Measurements from ENCODE around the gene OR2Y1. TPM values are rescaled to one million over a fixed set of nuclear protein-coding genes. Genes with fewer than 3 reads are reported as not detected.
"Not testable (repeated sequence)": the region's sequence is repeated elsewhere in the genome, so short reads cannot be mapped to it uniquely, and the experiment has no call there.

The OR2Y1 gene
- total RNA-seq, 1 experiment from 2014 or later: not detected

DNA sequence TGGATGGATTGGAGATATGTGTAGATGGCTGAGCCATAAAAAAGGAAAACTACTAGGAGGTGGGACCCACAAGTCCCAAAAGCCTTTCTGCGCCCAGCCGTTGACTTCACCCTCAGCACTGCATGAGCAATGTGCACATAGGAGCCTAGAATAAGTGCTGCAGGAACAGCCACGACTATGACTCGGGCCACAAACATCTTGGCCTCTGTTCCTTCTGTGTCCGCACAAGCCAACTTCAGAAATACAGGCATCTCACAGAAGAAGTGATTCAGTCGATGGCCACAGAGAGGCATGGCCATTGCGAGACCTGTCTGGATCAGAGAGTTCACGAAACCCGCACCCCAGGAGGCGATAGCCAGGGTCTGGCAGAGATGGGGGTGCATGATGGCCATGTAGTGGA, 587 bp downstream of the OR2Y1 start:
- DNase-seq (ENCODE audit: low spot score): no peak

DNA sequence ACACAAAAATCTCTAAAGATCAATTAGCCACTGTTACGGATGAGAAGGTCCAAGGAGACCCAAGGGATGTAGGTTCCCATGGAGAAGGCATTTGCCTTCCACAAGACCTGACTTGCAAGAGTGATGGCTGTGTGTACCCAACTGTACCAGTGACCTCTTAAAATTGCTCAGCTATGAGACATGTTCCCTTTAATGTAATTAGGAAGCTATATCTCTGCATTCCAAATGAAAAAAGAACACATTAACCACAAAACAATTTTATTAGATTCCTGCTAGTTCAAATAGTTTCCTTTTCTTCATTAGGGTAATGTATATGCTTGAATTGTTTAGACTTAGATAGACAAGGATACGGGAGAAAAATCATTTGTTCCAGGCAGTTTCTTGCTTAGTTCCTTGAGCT, 3.3 kb downstream of the OR2Y1 start:
- DNase-seq (ENCODE audit: low spot score): no peak

GRCh38 chr5:180724944-180725343, 14.9 kb downstream of the OR2Y1 start:
- DNase-seq (ENCODE audit: low spot score): no peak

GRCh38 chr5:180723936-180724335, 15.9 kb downstream of the OR2Y1 start:
- no peak for DNase-seq (ENCODE audit: low spot score)

DNA sequence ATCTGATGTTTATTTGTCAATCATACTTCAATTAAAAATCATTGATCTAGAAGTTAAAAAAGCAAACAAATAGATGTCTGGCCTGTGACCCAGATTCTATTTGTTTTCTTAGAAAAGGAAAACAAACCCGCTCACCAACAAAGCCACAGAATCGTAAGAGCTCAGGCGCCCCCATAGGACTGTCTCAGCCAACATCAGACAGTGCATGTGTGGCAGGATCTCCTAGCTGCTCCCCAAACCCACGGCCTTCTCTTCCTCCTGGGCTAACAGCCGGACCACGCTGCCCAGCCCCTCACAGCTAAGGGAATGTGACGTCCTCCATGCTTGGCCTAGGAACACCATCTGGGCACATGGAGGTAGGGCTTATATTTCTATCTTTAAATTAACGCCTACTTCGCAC, 19.4 kb downstream of the OR2Y1 start:
- DNase-seq (ENCODE audit: low spot score): no peak

DNA sequence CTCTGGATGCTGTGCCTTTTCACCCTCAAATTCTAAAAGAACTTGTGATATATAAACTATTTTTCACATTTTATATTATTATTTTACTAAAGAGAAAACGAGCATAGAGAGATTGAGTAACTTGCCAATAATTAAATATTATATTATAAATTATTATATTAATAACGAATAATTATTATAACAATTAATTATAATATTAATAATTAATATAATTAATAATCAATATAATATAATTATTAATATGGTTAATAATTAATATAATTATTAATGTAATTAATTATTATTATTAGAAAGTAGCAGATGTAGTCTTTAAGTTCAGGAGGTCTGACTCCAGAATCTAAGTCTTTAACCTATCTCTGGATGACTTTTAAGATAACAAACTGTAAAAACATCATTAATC, 20.1 kb downstream of the OR2Y1 start:
- DNase-seq (ENCODE audit: low spot score): no peak

DNA sequence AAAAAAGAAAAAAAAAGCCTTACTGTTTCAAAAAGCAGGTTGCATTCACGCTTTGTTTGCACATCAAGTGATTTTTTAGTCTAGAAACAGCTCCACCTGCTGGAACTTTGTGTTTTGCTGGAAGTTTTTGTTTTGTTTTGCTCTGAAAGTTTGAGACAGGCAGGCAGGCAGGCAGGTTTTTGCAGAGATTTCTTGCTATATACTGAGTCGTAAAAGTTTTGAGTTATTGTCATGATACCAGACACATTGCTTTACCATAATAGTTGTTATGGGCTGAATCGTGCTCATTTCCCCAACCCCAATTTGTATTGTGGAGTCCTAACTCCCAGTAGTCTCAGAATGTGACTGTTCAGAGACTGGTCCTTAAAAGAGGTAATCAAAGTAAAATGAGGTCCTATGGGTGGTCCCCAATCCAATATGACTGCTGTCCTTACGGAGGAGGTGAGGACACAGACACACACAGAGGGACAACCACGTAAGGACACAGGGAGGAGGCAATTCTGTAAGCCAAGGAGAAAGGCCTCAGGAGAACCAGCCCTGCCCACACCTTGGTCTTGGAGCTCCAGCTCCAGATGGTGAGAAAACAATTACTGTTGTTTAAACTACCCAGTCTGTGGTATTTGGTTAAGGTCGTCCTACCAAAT, 20.9 kb downstream of the OR2Y1 start:
- peak; percentile 31 for DNase-seq (ENCODE audit: low spot score)

- no peak for DNase-seq (ENCODE audit: low spot score)
These were observed 21.9 kb downstream of the OR2Y1 start for GRCh38 chr5:180717989-180718388.

- no peak for DNase-seq (ENCODE audit: low spot score)
These were observed 35.5 kb downstream of the OR2Y1 start for GRCh38 chr5:180704362-180704761.

DNA sequence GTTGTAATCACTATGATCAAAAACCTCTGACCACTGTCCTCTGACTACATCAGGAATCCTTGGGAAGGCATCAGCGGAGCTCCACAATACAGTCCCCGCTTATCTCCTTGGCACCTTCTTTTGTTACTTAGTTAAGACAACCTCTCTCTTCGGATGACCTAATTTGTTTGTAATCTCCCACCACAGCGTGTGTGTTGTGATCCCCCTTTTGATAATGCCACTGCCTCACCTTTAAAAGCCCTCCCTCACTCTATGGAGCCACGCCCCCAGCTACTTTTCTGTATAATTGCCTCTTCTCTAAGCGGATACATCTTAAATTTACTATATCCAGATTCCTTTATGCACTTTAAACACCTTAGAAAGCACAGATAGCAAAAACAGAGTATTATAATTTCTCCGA, 35.9 kb downstream of the OR2Y1 start:
- no peak for DNase-seq (ENCODE audit: low spot score)

GRCh38 chr5:180703371-180703770, 36.5 kb downstream of the OR2Y1 start:
- not testable (repeated sequence) for DNase-seq (ENCODE audit: low spot score)

DNA sequence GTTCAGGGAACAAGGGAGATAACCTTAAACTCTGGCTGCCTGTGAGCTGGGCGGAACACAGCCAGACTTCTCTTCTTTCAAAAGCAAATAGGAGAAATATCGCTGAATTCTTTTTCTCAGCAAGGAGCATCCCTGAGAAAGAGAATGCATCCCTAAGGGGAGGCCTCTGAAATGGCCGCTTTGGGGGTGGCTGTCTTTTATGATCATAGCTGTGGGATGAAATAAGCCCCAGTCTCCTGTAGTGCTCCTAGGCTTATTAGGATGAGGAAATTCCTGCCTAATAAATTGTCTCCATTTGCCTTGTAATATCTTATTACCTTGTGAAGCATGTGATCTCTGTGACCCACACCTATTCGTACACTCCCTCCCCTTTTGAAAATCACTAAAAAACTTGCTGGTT, 39.4 kb downstream of the OR2Y1 start:
- not testable (repeated sequence) for DNase-seq (ENCODE audit: low spot score)

GRCh38 chr5:180699042-180699441, 40.8 kb downstream of the OR2Y1 start:
- DNase-seq (ENCODE audit: low spot score): no peak

DNA sequence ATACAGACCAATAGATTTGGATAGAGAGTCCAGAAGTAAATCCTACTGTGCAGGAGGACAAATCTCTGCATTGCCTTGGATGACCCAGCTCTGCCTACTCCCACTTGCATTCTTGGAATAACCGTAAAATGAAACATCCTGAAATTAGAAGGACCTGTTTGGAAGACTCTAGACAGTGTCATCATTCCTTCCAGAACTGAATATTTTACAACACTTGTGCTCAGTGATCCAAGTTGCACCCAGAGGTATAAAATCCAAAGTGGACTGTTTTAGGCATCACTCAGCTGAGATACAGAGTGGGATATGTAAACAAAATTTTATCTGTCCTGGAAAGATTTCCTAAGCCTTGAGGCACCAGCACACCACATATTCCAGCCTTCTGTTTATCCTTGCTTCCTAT, 43.7 kb downstream of the OR2Y1 start:
- no peak for DNase-seq (ENCODE audit: low spot score)

GRCh38 chr5:180692429-180692828, 47.4 kb downstream of the OR2Y1 start:
- no peak for DNase-seq (ENCODE audit: low spot score)

DNA sequence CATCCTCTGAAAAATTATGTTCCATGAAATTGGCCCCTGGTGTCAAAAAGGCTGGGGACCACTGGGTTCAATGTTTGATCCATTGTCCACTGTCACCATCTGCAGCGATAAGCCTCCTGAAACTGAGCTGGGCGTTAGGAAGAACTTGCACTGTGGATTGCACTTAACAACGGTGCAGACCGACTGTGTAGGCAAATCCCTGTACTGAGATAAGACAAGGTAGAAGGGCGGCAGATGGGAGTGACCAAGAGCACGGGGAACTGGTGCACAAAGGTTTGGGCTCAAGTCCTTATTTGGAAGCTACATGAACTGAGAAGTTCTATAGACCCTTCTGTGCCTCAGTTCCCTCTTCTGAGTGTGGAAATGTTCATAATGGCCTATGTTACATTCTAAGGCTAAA, 48.8 kb downstream of the OR2Y1 start:
- no peak for DNase-seq (ENCODE audit: low spot score)

DNA sequence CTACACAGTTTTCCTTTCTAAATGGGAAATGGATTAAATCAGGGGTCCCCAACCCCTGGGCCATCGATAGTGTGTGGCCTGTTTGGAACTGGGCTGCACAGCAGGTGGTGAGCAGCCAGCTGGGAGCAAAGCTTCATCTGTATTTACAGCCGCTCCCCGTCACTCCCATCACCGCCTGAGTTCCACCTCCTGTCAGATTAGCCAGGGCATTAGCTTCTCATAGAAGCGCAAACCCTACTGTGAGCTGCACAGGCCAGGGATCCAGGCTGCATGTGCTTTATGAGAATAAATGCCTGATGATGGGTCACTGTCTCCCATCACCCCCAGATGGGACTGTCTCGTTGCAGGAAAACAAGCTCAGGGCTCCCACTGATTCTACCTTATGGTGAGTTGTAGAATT, 49.3 kb downstream of the OR2Y1 start:
- no peak for DNase-seq (ENCODE audit: low spot score)

DNA sequence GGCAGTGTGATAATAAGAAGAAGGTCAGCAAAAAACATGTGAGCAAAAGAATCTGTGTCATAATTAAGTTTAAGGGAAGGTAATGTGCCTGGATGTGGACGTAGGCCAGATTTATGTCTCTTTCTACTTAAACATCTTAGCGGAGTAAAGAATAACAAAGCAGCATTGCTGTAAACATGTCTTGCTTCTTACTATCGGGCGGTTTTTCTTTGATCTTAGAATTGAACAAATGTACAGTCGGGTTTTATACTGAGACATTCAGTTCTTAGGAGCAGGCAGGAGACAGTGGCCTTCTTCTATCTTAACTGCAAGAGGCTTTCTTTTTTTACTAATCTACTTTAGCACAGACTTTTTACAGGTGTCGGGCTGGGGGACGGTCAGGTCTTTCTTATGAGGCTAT, 50.1 kb downstream of the OR2Y1 start:
- no peak for DNase-seq (ENCODE audit: low spot score)

Other genes starting within 250 kb of the OR2Y1 start
- 15.0 and 19.1 TPM in 2 replicates for gene CNOT6, start 245.7 kb downstream of the OR2Y1 start, total RNA-seq (2014; rRNA removed; shearing (Covaris generic))
- gene SCGB3A1, start 148.6 kb downstream of the OR2Y1 start, total RNA-seq (2014; rRNA removed; shearing (Covaris generic)): not detected in 2 replicates
- gene FLT4, start 90.5 kb downstream of the OR2Y1 start, total RNA-seq (2014; rRNA removed; shearing (Covaris generic)): 0.04 TPM in 1 of 2 replicates, not detected in the other
- gene MGAT1, start 62.7 kb upstream of the OR2Y1 start, total RNA-seq (2014; rRNA removed; shearing (Covaris generic)): 59.1 and 81.0 TPM in 2 replicates
- gene ZFP62, start 121.2 kb upstream of the OR2Y1 start, total RNA-seq (2014; rRNA removed; shearing (Covaris generic)): 22.6 and 27.7 TPM in 2 replicates
- gene BTNL8, start 159.1 kb upstream of the OR2Y1 start, total RNA-seq (2014; rRNA removed; shearing (Covaris generic)): not detected in 2 replicates
- gene BTNL3, start 248.8 kb upstream of the OR2Y1 start, total RNA-seq (2014; rRNA removed; shearing (Covaris generic)): not detected in 2 replicates